Esophagus muscularis mucosa (tissue), 4 donors: ENCODE data around the gene NDUFS8. TPM values are rescaled to one million over a fixed set of nuclear protein-coding genes. Genes with fewer than 3 reads are reported as not detected.

Source experiments
- DNase-seq: peaks from one replicate; pipeline ENCODE4 v3.0.0-alpha.2; 2017; ENCODE audit errors: extremely low spot score
- H3K27ac ChIP-seq, 4 donors: fragments of 200-600 bp; sonication (generic); replicated peaks in 1 of 4; 1 replicate in 3 of 4; 2 replicates in 1 of 4; pipeline ENCODE4 v1.5.1; 2016 to 2019; ENCODE audit warnings: mild to moderate bottlenecking in 1 of 4
- H3K27me3 ChIP-seq, 4 donors: fragments of 200-600 bp; sonication (generic); one replicate each; pipeline versions ENCODE4 v1.5.1 to v1.6.0; 2016 to 2019
- H3K36me3 ChIP-seq, 4 donors: fragments of 200-600 bp; sonication (generic); one replicate each; pipeline ENCODE4 v1.5.1; 2016 to 2019
- H3K4me1 ChIP-seq, 4 donors: fragments of 200-600 bp; sonication (generic); one replicate each; pipeline ENCODE4 v1.5.1; 2016 to 2019
- H3K4me3 ChIP-seq, 4 donors: fragments of 200-600 bp; sonication (generic); 1 replicate in 2 of 4; 2 replicates in 2 of 4; pipeline ENCODE4 v1.5.1; 2016 to 2019; ENCODE audit warnings: mild to moderate bottlenecking in 4 of 4, moderate library complexity in 1 of 4
- H3K9me3 ChIP-seq, 4 donors: fragments of 200-600 bp; sonication (generic); 1 replicate in 3 of 4; 2 replicates in 1 of 4; pipeline ENCODE4 v1.5.1; 2016 to 2019
- EP300 ChIP-seq: sonication (generic); formaldehyde crosslinking; IDR thresholded peaks from one replicate; pipeline ENCODE4 v1.6.1; 2017; ENCODE audit warnings: antibody characterized with exemption
- POLR2A ChIP-seq: fragments of 450-650 bp; IDR thresholded peaks from one replicate; pipeline ENCODE4 v1.6.1; 2017; ENCODE audit warnings: antibody characterized with exemption, moderate library complexity, mild to moderate bottlenecking, low read depth
- POLR2AphosphoS5 ChIP-seq, 2 donors: sonication (generic); formaldehyde crosslinking; IDR thresholded peaks; one replicate each; pipeline ENCODE4 v1.6.1; 2017; ENCODE audit warnings: antibody characterized with exemption in 2 of 2
- WGBS: methylation state at CpG from one replicate; pipeline ENCODE4 v1.1.5; 2018; 5-methylcytosine and 5-hydroxymethylcytosine counted together
- intact Hi-C: fragments of 100-400 bp; cut with DNase I; formaldehyde crosslinking; loops from one replicate; pipeline ENCODE4 v1.15.1; 2023
- total RNA-seq, 4 donors: library from RNA; depleted of rRNA; stranded (reverse); fragments of >200 nt; gene quantifications; one replicate each; pipeline versions ENCODE4 v1.1.0 to v1.2.1, GENCODE V29; 2016
- TF ChIP-seq, protein P1 (sequence below), 3 experiments: fragments of 200-600 bp in 2 of 3; fragments of 450-650 bp in 1 of 3; sonication (generic) in 2 of 3; IDR thresholded peaks; one replicate each; pipeline ENCODE4 v1.5.1; 2017 to 2019; ENCODE audit warnings: antibody characterized with exemption in 3 of 3, mild to moderate bottlenecking in 2 of 3, moderate library complexity in 1 of 3

The NDUFS8 gene
- total RNA-seq, 4 donors from 2014 or later = 178 to 271 (median 198) TPM

DNA sequence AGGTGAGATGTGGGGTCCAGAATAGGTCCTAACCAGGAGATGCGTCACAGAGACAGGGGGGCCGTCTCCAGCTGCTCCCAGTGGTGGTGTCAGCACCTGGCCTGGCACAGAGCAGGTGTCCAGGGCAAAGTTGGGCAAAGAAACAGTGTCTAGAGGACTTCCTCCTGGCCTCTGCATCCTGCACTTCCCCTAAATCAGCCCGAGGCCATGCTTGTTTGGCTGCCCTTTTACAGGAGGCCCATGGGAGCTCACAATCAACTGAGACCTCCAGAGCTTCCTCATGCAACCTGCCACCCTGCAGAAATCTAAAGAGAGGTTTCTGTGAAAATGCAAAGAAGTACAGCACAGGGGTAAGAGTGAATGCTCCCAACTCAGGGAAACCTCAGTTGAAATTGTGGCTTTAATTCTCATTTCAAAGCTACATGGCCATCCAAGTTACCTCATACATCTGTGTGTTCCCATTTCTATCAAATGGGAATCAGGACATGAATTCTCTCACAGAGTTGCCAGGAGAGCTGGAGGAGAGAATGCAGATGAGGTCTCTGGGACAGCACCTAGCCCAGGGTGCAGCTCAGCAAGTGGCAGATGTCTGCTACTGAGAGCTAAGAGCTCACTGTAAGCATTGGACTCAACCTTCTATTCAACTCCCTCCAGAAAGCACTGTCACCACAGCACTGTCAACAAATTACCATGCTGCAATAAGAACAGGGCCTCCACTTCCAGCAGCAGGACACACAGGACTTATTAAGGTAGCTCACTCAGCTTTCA is 41.0 kb downstream of the NDUFS8 start:
- Histone ChIP-seq H3K36me3 (peaks cover 38 to 82% (median 68%) of the 10 kb centered on the region in 4 donors), H3K4me1 (no peaks in the 10 kb centered on the region), H3K27ac (no peak overlapping the region), H3K9me3 (no peaks in the 10 kb centered on the region), H3K27me3 (no peaks in the 10 kb centered on the region), H3K4me3 (no peak overlapping the region)
- no peak for DNase-seq
- TF ChIP-seq EP300 = no peak
- no peak for TF ChIP-seq POLR2AphosphoS5 (IDR thresholded peaks at IDR 0.05)
- no peak for TF ChIP-seq POLR2A
- TF ChIP-seq, protein P1, sequence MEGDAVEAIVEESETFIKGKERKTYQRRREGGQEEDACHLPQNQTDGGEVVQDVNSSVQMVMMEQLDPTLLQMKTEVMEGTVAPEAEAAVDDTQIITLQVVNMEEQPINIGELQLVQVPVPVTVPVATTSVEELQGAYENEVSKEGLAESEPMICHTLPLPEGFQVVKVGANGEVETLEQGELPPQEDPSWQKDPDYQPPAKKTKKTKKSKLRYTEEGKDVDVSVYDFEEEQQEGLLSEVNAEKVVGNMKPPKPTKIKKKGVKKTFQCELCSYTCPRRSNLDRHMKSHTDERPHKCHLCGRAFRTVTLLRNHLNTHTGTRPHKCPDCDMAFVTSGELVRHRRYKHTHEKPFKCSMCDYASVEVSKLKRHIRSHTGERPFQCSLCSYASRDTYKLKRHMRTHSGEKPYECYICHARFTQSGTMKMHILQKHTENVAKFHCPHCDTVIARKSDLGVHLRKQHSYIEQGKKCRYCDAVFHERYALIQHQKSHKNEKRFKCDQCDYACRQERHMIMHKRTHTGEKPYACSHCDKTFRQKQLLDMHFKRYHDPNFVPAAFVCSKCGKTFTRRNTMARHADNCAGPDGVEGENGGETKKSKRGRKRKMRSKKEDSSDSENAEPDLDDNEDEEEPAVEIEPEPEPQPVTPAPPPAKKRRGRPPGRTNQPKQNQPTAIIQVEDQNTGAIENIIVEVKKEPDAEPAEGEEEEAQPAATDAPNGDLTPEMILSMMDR (IDR thresholded peaks at IDR 0.05) = no peak
- WGBS = 86% methylated on average over 3 of the region's 3 CpGs
- intact Hi-C loops = no loop called here

DNA sequence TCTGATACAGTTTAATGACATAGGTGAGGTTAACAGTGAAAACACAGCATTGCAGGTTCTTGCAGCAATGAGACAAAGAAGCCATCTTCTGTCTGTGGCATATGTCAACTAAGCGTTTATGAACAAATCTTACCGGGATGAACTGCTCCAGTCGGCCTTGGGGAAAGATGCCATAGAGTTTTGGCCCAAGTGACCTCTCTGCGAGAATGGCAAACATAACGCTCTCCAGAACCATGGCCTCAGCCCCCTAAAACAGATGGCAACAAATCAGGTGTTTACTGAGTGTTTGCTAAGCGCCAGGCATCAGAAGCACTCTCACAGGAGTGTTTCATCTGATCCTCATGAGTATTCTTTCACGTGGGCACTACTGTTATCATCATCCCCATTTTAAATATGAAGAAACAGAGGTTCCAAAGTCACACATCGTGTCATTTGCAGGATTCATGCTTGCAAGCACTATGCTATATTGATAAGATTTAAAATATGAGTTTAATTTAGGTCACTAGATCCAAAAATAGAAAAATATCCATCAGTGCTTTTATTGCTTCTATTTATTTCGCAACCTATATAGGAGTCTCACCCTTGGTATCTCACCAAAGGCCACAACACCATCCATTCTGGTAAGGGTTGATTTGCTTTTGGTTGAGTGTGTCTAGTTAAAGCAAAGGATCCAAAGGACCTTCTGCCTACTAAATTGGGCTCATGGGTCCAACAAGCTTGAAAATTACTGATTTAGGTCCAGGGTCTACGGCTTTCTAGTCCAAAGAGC is 44.3 kb downstream of the NDUFS8 start:
- intact Hi-C loops = no loop called here
- H3K4me1 ChIP-seq = no peaks in the 10 kb centered on the region
- H3K36me3 ChIP-seq = peaks cover 17 to 67% (median 36%) of the 10 kb centered on the region in 4 donors
- H3K27me3 ChIP-seq = no peaks in the 10 kb centered on the region
- no peak overlapping the region for H3K4me3 ChIP-seq
- no peak overlapping the region for H3K27ac ChIP-seq
- no peaks in the 10 kb centered on the region for H3K9me3 ChIP-seq
- no peak for DNase-seq
- WGBS = 89% methylated on average over 10 of the region's 10 CpGs
- TF ChIP-seq POLR2A (no peak), POLR2AphosphoS5 (IDR thresholded peaks at IDR 0.05) (no peak), EP300 (no peak)
- TF ChIP-seq, protein P1 (IDR thresholded peaks at IDR 0.05) = no peak

DNA sequence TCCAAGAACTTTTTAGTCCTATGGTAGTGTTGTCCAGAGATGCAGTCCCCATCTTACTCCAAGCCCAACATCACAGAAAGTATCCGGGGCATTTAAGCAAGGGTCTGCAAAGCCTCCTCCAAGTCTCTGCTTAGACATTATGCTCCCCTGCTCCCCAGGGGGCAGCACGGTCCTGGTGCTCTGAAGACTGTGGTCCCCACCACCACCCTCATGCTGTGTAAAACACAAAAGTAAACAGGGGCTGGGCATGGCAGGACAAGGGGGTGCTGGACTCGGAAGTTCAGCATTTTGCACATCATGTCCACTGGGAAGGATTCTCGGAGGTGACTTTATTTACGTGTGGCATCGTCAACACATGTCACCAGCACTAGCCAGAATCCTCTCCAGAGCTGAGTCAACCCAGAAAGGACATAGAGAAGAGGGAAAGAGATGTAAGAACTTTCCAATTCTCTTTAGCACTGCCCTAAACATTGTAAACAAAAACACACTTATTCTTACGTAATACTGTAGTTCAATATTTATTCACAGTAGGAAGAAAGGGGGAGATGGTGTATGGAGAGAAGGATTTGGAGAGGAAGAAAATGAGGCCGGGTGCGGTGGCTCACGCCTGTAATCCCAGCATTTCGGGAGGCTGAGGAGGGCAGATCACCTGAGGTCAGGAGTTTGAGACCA is 46.0 kb downstream of the NDUFS8 start:
- Histone ChIP-seq H3K4me1 (peaks cover 0 to 1% (median 0%) of the 10 kb centered on the region in 4 donors), H3K27me3 (no peaks in the 10 kb centered on the region), H3K4me3 (no peak overlapping the region), H3K9me3 (no peaks in the 10 kb centered on the region), H3K36me3 (peaks cover 9 to 67% (median 29%) of the 10 kb centered on the region in 4 donors), H3K27ac (no peak overlapping the region)
- intact Hi-C loops = no loop called here
- DNase-seq = no peak
- 80% methylated on average over 11 of the region's 11 CpGs for WGBS
- TF ChIP-seq, protein P1 (IDR thresholded peaks at IDR 0.05) = peak in 2 of 3 experiments; percentile 5 to 7
- TF ChIP-seq POLR2A = no peak
- no peak for TF ChIP-seq POLR2AphosphoS5 (IDR thresholded peaks at IDR 0.05)

DNA sequence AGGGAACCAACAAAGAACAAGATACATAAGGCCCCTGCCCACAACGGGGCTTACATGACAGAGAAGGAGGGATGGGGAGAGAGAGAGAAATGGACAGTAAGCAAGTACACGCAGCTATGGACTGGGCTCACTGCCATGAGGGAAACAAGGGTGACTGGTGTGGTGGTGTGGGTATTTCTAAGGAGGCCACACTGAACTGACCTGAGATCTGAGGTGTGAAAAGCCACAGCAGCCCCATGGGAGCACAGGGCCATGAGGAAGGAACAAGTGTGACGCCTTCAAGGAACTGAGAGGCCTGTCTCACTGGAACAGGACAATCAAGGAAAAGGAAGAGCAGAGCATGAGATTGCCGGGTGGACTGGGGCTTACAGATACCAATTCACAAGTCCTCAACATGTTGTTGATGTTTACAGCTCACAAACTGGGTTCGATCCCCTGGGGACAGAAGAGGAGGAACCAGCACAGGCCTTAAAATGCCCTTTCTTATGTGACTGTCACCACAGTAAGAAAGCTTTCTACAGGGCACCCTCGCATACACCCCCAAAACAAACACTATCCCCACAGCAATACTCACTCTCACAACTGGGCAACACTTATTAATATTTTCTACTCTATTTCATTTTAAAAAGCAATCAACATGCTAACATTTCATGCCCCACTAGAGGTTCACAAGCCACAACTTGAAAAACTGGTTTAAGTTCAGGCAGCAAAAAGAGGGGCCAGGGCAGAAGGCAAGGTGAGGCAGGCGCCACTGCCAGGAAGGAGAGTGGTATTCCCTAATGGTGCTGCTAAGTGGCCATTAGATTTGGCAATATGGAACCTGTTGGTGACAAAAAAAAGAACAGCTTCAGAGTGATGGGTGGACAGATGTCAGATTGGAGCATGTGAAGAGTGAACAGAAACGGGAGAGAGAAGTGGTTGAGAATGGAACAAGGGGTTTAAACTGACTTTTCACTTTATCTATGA is 47.4 kb downstream of the NDUFS8 start:
- Histone ChIP-seq H3K4me1 (peaks cover 0 to 11% (median 0%) of the 10 kb centered on the region in 4 donors), H3K4me3 (no peak overlapping the region), H3K27me3 (no peaks in the 10 kb centered on the region), H3K9me3 (no peaks in the 10 kb centered on the region), H3K36me3 (peaks cover 0 to 55% (median 21%) of the 10 kb centered on the region in 4 donors), H3K27ac (no peak overlapping the region)
- WGBS = 83% methylated on average over 8 of the region's 8 CpGs
- intact Hi-C loops = no loop called here
- TF ChIP-seq, protein P1 (IDR thresholded peaks at IDR 0.05) = no peak
- no peak for TF ChIP-seq POLR2A
- no peak for TF ChIP-seq EP300
- no peak for TF ChIP-seq POLR2AphosphoS5 (IDR thresholded peaks at IDR 0.05)
- DNase-seq = no peak
